ENCODE measurements around the gene SLC38A4. TPM values are rescaled to one million over a fixed set of nuclear protein-coding genes. Genes with fewer than 3 reads are reported as not detected.

The SLC38A4 gene
- total and polyA plus RNA-seq, 2 donors (not counting 1 experiment from before 2014, with no cell fraction given) = 5.5 to 6.1 TPM

- no peak overlapping the region for H3K27ac ChIP-seq (ENCODE audit: insufficient read depth, low read length)
- H3K79me2 ChIP-seq (ENCODE audit: control insufficient read depth, insufficient read depth, low read length) = no peaks in the 10 kb centered on the region
- no peak overlapping the region for H3K4me2 ChIP-seq (ENCODE audit: extremely low read depth, insufficient read depth, low read length)
- H4K20me1 ChIP-seq (ENCODE audit: control insufficient read depth, extremely low read depth, insufficient read depth, low read length) = no peaks in the 10 kb centered on the region
- H3K36me3 ChIP-seq (ENCODE audit: control insufficient read depth, insufficient read depth, low read length) = no peaks in the 10 kb centered on the region
- H3K9ac ChIP-seq (ENCODE audit: insufficient read depth, low read length) = no peak overlapping the region
- no peak overlapping the region for H2AFZ ChIP-seq (ENCODE audit: low read length)
- H3K27me3 ChIP-seq (ENCODE audit: control insufficient read depth, insufficient read depth, low read length) = no peaks in the 10 kb centered on the region
- no peak for TF ChIP-seq EZH2 (IDR thresholded peaks at IDR 0.05; ENCODE audit: low read length, missing control alignments)
- no peak for TF ChIP-seq CTCF (conservative IDR thresholded peaks at IDR 0.05 in 1 of 2, IDR thresholded peaks at IDR 0.05 in 1 of 2; ENCODE audit: low read depth in 1 of 2, low read length in 2 of 2)
- peaks cover 5% of the 10 kb centered on the region for H3K4me1 ChIP-seq (ENCODE audit: control insufficient read depth, extremely low read depth, insufficient read depth, low read length)
- DNase-seq (ENCODE audit: low read depth in 2 of 2) = no peak
- no peaks in the 10 kb centered on the region for H3K9me3 ChIP-seq (ENCODE audit: control insufficient read depth, insufficient read depth, low read depth, low read length)
- H3K4me3 ChIP-seq (replicated peaks in 1 of 4; ENCODE audit: control extremely low read depth in 1 of 4, insufficient read depth in 1 of 4, low read depth in 3 of 4, low read length in 4 of 4) = no peak overlapping the region
Observed at GRCh38 chr12:46778415-46778814, 47.4 kb downstream of the SLC38A4 start.

DNA sequence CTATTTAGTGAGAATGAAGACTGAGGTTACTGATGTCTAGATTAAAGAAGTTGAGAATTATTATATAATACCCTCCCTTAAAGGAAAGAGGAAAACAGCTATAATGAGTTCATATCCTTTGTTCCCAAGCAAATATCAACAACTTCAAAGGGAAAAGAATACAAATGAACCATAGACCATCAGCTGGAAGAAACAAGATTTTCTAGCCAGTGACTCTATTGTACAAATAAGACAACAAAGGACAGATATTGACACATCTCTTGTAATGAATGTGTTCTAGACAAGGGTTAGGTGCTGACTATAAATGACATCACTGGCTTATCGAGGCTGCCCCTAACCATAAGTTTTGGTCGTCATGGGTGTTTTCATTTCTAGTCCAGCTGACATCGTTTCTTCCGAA, 48.2 kb downstream of the SLC38A4 start:
- Histone ChIP-seq H3K79me2 (ENCODE audit: control insufficient read depth, insufficient read depth, low read length) (no peaks in the 10 kb centered on the region), H3K27me3 (ENCODE audit: control insufficient read depth, insufficient read depth, low read length) (no peaks in the 10 kb centered on the region), H3K27ac (ENCODE audit: insufficient read depth, low read length) (no peak overlapping the region), H3K9ac (ENCODE audit: insufficient read depth, low read length) (no peak overlapping the region), H3K36me3 (ENCODE audit: control insufficient read depth, insufficient read depth, low read length) (no peaks in the 10 kb centered on the region), H3K4me2 (ENCODE audit: extremely low read depth, insufficient read depth, low read length) (no peak overlapping the region), H2AFZ (ENCODE audit: low read length) (no peak overlapping the region), H4K20me1 (ENCODE audit: control insufficient read depth, extremely low read depth, insufficient read depth, low read length) (no peaks in the 10 kb centered on the region), H3K4me3 (replicated peaks in 1 of 4; ENCODE audit: control extremely low read depth in 1 of 4, insufficient read depth in 1 of 4, low read depth in 3 of 4, low read length in 4 of 4) (no peak overlapping the region), H3K4me1 (ENCODE audit: control insufficient read depth, extremely low read depth, insufficient read depth, low read length) (peaks cover 12% of the 10 kb centered on the region), H3K9me3 (ENCODE audit: control insufficient read depth, insufficient read depth, low read depth, low read length) (no peaks in the 10 kb centered on the region)
- TF ChIP-seq CTCF (conservative IDR thresholded peaks at IDR 0.05 in 1 of 2, IDR thresholded peaks at IDR 0.05 in 1 of 2; ENCODE audit: low read depth in 1 of 2, low read length in 2 of 2) (no peak), EZH2 (IDR thresholded peaks at IDR 0.05; ENCODE audit: low read length, missing control alignments) (no peak)
- DNase-seq (ENCODE audit: low read depth in 2 of 2) = no peak

DNA sequence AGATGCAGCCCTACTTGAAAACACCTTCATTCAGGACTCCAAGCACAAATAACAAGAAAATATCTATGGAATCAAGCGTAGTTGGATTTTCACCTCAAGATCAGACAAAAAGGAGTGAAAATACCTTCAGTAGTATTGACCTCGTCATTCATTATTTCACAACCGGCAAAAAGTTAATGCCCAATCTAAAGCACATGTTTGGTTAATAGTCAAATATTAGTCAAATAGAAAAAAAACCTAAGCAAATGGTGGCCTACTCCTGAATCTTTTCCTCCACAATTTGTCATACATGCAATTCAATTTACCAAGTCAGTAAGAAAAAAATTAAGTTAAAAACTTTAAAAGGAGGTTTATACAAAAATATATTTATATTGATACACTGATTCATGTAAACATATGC, 50.0 kb downstream of the SLC38A4 start:
- Histone ChIP-seq H3K4me2 (ENCODE audit: extremely low read depth, insufficient read depth, low read length) (no peak overlapping the region), H3K4me3 (replicated peaks in 1 of 4; ENCODE audit: control extremely low read depth in 1 of 4, insufficient read depth in 1 of 4, low read depth in 3 of 4, low read length in 4 of 4) (no peak overlapping the region), H4K20me1 (ENCODE audit: control insufficient read depth, extremely low read depth, insufficient read depth, low read length) (no peaks in the 10 kb centered on the region), H3K9ac (ENCODE audit: insufficient read depth, low read length) (no peak overlapping the region), H3K36me3 (ENCODE audit: control insufficient read depth, insufficient read depth, low read length) (no peaks in the 10 kb centered on the region), H3K9me3 (ENCODE audit: control insufficient read depth, insufficient read depth, low read depth, low read length) (no peaks in the 10 kb centered on the region), H3K27me3 (ENCODE audit: control insufficient read depth, insufficient read depth, low read length) (no peaks in the 10 kb centered on the region), H2AFZ (ENCODE audit: low read length) (no peak overlapping the region), H3K4me1 (ENCODE audit: control insufficient read depth, extremely low read depth, insufficient read depth, low read length) (peaks cover 20% of the 10 kb centered on the region), H3K27ac (ENCODE audit: insufficient read depth, low read length) (no peak overlapping the region), H3K79me2 (ENCODE audit: control insufficient read depth, insufficient read depth, low read length) (no peaks in the 10 kb centered on the region)
- TF ChIP-seq EZH2 (IDR thresholded peaks at IDR 0.05; ENCODE audit: low read length, missing control alignments) (no peak), CTCF (conservative IDR thresholded peaks at IDR 0.05 in 1 of 2, IDR thresholded peaks at IDR 0.05 in 1 of 2; ENCODE audit: low read depth in 1 of 2, low read length in 2 of 2) (no peak)
- DNase-seq (ENCODE audit: low read depth in 2 of 2) = no peak
